Fibroblast of skin of left biceps (primary cell): ENCODE measurements around the gene GIN1.
"Not testable (repeated sequence)": the region's sequence is repeated elsewhere in the genome, so short reads cannot be mapped to it uniquely, and the experiment has no call there.

Experiments used
- DNase-seq, 2 experiments: peaks; one replicate each; pipeline ENCODE4 v3.0.0-alpha.2; 2013; ENCODE audit warnings: low read depth in 2 of 2

The GIN1 gene

GRCh38 chr5:103119765-103120606 is at the start of gene GIN1, which contains the start of gene PPIP5K2:
GIN1 (minus strand) TSS chr5:103120138; CDS start chr5:103108707, 11,431 bp downstream.
PPIP5K2 (plus strand) TSS chr5:103120301; CDS start chr5:103129590, 9,289 bp downstream.
- DNase-seq: peak; percentile 95 to 96

- no peak for DNase-seq
Measured at GRCh38 chr5:103166706-103167105, 46.8 kb upstream of the GIN1 start.

- no peak for DNase-seq
Measured at GRCh38 chr5:103151156-103151555, 31.2 kb upstream of the GIN1 start.

- no peak for DNase-seq
Measured at GRCh38 chr5:103148213-103148612, 28.3 kb upstream of the GIN1 start.

GRCh38 chr5:103145196-103145595 is 25.3 kb upstream of the GIN1 start:
- DNase-seq: no peak

- DNase-seq: not testable (repeated sequence)
Measured at GRCh38 chr5:103142132-103142531, 22.2 kb upstream of the GIN1 start.

GRCh38 chr5:103139264-103139865 is 19.4 kb upstream of the GIN1 start:
- DNase-seq: peak; percentile 23 to 26

GRCh38 chr5:103138202-103138690 is 18.3 kb upstream of the GIN1 start:
- DNase-seq: no peak

GRCh38 chr5:103135461-103135860 is 15.5 kb upstream of the GIN1 start:
- no peak for DNase-seq

GRCh38 chr5:103133231-103133630 is 13.3 kb upstream of the GIN1 start:
- DNase-seq: no peak

GRCh38 chr5:103132684-103133083 is 12.7 kb upstream of the GIN1 start:
- no peak for DNase-seq

GRCh38 chr5:103128202-103128601 is 8.3 kb upstream of the GIN1 start:
- DNase-seq: no peak

- no peak for DNase-seq
Measured at GRCh38 chr5:103127292-103127817, 7.4 kb upstream of the GIN1 start.

GRCh38 chr5:103126557-103126956 is 6.6 kb upstream of the GIN1 start:
- no peak for DNase-seq

- DNase-seq: no peak
Measured at GRCh38 chr5:103122242-103122641, 2.3 kb upstream of the GIN1 start.

GRCh38 chr5:103120607-103121200 is 766 bp upstream of the GIN1 start:
- no peak for DNase-seq

- no peak for DNase-seq
Measured at GRCh38 chr5:103119070-103119764, 721 bp downstream of the GIN1 start.

GRCh38 chr5:103117471-103117991 is 2.4 kb downstream of the GIN1 start:
- DNase-seq: no peak

GRCh38 chr5:103114440-103114839 is 5.5 kb downstream of the GIN1 start:
- no peak for DNase-seq

GRCh38 chr5:103112910-103113309 is 7.0 kb downstream of the GIN1 start:
- DNase-seq: no peak

GRCh38 chr5:103111468-103111867 is 8.5 kb downstream of the GIN1 start:
- no peak for DNase-seq
